ENCODE results near the gene MDM2.
"Not testable (repeated sequence)": the region's sequence is repeated elsewhere in the genome, so short reads cannot be mapped to it uniquely, and the experiment has no call there.

DNA sequence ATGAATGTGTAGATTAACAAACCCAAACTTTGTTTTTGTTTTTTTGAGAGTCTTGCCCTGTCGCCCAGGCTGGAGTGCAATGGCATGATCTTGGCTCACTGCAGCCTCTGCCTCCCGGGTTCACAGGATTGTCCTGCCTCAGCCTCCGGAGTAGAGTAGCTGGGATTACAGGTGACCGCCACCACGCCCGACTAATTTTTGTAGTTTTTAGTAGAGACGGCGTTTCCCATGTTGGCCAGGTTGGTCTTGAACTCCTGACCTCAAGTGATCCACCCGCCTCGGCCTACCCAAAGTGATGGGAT is 752 bp upstream of the MDM2 start:
- TF ChIP-seq POLR2A (IDR thresholded peaks at IDR 0.05; ENCODE audit: low read length); HDAC2 (IDR thresholded peaks at IDR 0.05); CTCF (IDR thresholded peaks at IDR 0.05): not testable (repeated sequence)
